NT2/D1 (cell line): ENCODE data around the gene ALG1L2.
"Not testable (repeated sequence)": the region's sequence is repeated elsewhere in the genome, so short reads cannot be mapped to it uniquely, and the experiment has no call there.

Experiments used
- YY1 ChIP-seq: IDR thresholded peaks from 2 replicates; pipeline ENCODE4 v1.6.1; 2011; ENCODE audit not compliant: insufficient read length, insufficient read depth
- ZNF274 ChIP-seq: IDR thresholded peaks from 2 replicates; pipeline ENCODE4 v1.6.1; 2011; ENCODE audit warnings: mild to moderate bottlenecking, low read depth, low read length

GRCh38 chr3:130037126-130037815, 44.4 kb upstream of the ALG1L2 start:
- TF ChIP-seq YY1, ZNF274: not testable (repeated sequence)
